ENCODE results near the gene GRB10.

DNA sequence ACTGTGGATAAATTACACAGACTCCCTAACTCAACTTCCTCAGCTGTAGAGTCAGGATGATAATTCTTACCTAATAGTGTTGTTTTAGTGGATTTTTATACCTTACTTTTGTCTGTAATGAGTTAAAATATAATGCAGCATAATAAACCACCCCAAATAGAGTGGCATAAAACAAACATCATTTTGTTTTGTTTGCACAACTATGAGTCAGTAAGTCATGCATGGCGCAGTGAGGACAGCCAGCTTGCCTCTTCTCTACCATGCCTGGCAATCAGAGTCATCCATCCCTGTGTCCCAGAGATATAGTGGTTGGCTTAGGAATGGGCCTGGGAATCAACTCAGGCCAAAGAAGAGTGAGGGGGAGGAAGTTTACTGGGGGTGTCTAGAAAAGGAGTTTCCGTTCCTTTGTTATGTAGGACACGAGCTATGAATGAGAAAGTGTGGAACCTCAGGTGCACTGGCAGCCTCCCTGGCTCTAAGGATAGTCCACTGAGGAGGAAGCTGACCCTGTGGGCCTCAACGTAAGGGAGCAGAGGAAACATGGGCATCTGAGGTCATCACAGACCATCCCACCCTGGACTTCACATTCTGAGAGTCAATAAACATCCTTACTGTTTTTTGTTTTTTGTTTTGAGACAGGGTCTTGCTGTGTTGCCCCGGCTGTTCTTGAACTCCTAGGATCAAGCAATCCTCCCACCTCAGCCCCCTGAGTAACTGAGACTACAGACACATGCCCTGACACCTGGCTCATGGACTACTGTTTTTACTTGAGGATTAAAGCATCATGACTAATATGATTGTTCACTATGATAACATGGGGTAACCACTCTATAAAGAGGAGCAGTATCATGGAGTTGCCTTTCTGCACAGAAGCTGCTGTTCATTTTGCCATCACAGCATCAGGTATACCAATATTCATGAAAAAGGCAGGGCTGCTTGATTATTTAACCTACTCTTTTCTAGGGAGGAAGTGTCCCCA lies 21.0 kb upstream of the GRB10 start:
- TF ChIP-seq CTCF (IDR thresholded peaks at IDR 0.05) (no peak), EZH2 (IDR thresholded peaks at IDR 0.05) (no peak)

Data from neural progenitor cell (in vitro differentiated cells).